ENCODE data around the gene OSBPL2. TPM values are rescaled to one million over a fixed set of nuclear protein-coding genes. Genes with fewer than 3 reads are reported as not detected.

Gene OSBPL2
- total and polyA plus RNA-seq, 9 of the 15 experiments (the other 6 are each of a cell fraction or from before 2014, with no cell fraction given) = 2.5 to 25.6 (median 14.1) TPM

DNA sequence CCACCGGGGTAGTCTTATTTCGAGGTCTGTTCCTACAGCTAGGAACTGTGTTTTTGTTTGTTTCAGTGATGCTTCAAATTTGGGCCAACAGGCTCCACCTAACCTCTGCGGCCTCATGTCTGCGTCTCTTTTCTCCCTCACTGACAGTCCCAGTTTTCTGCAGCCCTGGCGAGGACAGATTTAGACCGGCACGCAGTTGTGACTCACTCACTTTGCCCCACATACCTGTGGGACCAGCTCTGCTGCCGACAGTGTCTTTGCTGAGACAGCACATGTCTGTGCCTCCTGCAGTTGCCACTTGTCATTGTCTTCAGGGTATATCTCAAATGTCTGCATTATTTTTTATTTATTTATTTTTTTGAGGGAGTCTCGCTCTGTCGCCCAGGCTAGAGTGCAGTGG lies 29.2 kb downstream of the OSBPL2 start (continued):
- TF ChIP-seq, protein P1, sequence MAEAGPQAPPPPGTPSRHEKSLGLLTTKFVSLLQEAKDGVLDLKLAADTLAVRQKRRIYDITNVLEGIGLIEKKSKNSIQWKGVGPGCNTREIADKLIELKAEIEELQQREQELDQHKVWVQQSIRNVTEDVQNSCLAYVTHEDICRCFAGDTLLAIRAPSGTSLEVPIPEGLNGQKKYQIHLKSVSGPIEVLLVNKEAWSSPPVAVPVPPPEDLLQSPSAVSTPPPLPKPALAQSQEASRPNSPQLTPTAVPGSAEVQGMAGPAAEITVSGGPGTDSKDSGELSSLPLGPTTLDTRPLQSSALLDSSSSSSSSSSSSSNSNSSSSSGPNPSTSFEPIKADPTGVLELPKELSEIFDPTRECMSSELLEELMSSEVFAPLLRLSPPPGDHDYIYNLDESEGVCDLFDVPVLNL (CRISPR knock-in tag; IDR thresholded peaks at IDR 0.05; ENCODE audit: low read depth) = no peak
- TF ChIP-seq FOXP4 (CRISPR knock-in tag; IDR thresholded peaks at IDR 0.05; ENCODE audit: borderline replicate concordance) (no peak), NBN (IDR thresholded peaks at IDR 0.05; ENCODE audit: low read depth) (no peak)

DNA sequence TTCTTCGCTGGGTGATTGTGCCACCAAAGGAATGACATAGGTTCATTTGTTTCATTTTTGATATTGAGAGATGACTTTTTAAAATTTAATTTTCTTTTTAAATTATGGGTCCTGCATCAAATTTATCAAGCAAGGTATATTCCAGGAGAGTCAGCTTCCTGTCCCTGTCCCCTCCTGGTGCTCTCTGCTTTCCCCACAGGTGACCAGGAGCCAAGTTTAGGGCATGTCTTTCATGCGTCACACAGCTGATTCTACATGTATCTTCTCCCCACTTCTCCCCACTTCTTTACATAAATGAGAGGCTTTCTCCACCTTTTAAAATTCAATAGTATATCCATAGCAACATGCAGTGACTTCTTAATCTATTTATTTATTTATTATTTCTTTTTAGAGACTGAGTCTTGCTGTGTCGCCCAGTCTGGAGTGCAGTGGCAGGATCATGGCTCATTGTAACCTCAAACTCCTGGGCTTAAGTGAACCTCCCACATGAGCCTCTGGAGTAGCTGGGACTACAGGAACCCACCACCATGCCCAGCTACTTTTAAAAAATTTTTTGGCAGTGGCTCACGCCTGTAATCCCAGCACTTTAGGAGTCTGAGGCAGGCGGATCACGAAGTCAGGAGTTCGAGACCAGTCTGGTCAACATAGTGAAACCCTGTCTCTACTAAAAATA lies 30.0 kb downstream of the OSBPL2 start:
- peaks cover 6% of the 10 kb centered on the region; the same call in 1 of the 2 replicates for H4K20me1 ChIP-seq (replicated peaks; ENCODE audit: control insufficient read depth, insufficient read depth, low read length)
- in situ Hi-C loops (cut with MboI) = no loop called here
- H3K9me3 ChIP-seq (replicated peaks; ENCODE audit: control insufficient read depth, insufficient read depth, low read depth, low read length) = no peaks in the 10 kb centered on the region
- intact Hi-C loops (cut with micrococcal nuclease) = no loop called here
- no peak for DNase-seq (ENCODE audit: extremely low read depth in 1 of 4, low spot score in 3 of 4)
- ATAC-seq = no peak
- no peaks in the 10 kb centered on the region for H3K79me2 ChIP-seq (ENCODE audit: control insufficient read depth, insufficient read depth, low read length)
- peaks cover 23% of the 10 kb centered on the region; the same call in 2 of the 3 replicates for H3K36me3 ChIP-seq (ENCODE audit: control insufficient read depth, insufficient read depth, low read length)
- no peak for FAIRE-seq
- no peak overlapping the region for H3K27ac ChIP-seq (ENCODE audit: extremely low read depth, low read depth, low read length)
- 68% methylated on average over 7 of the region's 7 CpGs for WGBS (ENCODE audit: insufficient coverage, low coverage, missing lambda C conversion rate)
- CTCF ChIA-PET (ENCODE audit: low intra/inter-chr PET ratio) = interaction anchor here (0.6 kb wide), 1 partner anchor 368 kb away, joined by 3 read pairs; no protein-coding TSS in a partner anchor
- no peak overlapping the region for H3K4me3 ChIP-seq
- POLR2A ChIA-PET = no interaction called here
- H3K9ac ChIP-seq (ENCODE audit: insufficient read depth in 1 of 2, low read depth in 2 of 2, low read length in 2 of 2) = no peak overlapping the region
- peaks cover 0 to 13% of the 10 kb centered on the region in 2 experiments; a peak in 2 of 5 replicates for H3K4me1 ChIP-seq (replicated peaks in 1 of 2; ENCODE audit: control insufficient read depth in 2 of 2, insufficient read depth in 2 of 2, low read length in 2 of 2)
- no peak overlapping the region for H2AFZ ChIP-seq (ENCODE audit: low read depth, low read length)
- H3K4me2 ChIP-seq (ENCODE audit: insufficient read depth, low read length) = no peak overlapping the region
- H3K27me3 ChIP-seq (ENCODE audit: control insufficient read depth in 2 of 2, insufficient read depth in 2 of 2, low read length in 2 of 2) = no peaks in the 10 kb centered on the region
- H3K9me1 ChIP-seq (ENCODE audit: control insufficient read depth, insufficient read depth, low read length) = no peaks in the 10 kb centered on the region
- no TSS peak for BruUV-seq (replicated peaks)
- TF ChIP-seq, protein P2, sequence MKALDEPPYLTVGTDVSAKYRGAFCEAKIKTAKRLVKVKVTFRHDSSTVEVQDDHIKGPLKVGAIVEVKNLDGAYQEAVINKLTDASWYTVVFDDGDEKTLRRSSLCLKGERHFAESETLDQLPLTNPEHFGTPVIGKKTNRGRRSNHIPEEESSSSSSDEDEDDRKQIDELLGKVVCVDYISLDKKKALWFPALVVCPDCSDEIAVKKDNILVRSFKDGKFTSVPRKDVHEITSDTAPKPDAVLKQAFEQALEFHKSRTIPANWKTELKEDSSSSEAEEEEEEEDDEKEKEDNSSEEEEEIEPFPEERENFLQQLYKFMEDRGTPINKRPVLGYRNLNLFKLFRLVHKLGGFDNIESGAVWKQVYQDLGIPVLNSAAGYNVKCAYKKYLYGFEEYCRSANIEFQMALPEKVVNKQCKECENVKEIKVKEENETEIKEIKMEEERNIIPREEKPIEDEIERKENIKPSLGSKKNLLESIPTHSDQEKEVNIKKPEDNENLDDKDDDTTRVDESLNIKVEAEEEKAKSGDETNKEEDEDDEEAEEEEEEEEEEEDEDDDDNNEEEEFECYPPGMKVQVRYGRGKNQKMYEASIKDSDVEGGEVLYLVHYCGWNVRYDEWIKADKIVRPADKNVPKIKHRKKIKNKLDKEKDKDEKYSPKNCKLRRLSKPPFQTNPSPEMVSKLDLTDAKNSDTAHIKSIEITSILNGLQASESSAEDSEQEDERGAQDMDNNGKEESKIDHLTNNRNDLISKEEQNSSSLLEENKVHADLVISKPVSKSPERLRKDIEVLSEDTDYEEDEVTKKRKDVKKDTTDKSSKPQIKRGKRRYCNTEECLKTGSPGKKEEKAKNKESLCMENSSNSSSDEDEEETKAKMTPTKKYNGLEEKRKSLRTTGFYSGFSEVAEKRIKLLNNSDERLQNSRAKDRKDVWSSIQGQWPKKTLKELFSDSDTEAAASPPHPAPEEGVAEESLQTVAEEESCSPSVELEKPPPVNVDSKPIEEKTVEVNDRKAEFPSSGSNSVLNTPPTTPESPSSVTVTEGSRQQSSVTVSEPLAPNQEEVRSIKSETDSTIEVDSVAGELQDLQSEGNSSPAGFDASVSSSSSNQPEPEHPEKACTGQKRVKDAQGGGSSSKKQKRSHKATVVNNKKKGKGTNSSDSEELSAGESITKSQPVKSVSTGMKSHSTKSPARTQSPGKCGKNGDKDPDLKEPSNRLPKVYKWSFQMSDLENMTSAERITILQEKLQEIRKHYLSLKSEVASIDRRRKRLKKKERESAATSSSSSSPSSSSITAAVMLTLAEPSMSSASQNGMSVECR (CRISPR knock-in tag; IDR thresholded peaks at IDR 0.05) = no peak
- TF ChIP-seq ZNF134 (CRISPR knock-in tag; conservative IDR thresholded peaks at IDR 0.05) (no peak), PRPF4 (IDR thresholded peaks at IDR 0.05; ENCODE audit: insufficient read depth, low read depth, low read length, poor library complexity, severe bottlenecking) (no peak), KDM1A (IDR thresholded peaks at IDR 0.05) (no peak), CCNT2 (IDR thresholded peaks at IDR 0.05; ENCODE audit: borderline replicate concordance, extremely low read depth, insufficient read length, low read depth, low read length) (no peak), POLR2H (tag; IDR thresholded peaks at IDR 0.05; ENCODE audit: low read depth) (no peak)

All from K562 (cell line).